Measurements from ENCODE around the gene IGSF23.
"Not testable (repeated sequence)": the region's sequence is repeated elsewhere in the genome, so short reads cannot be mapped to it uniquely, and the experiment has no call there.

Gene IGSF23

GRCh38 chr19:44588771-44589112 lies 24.6 kb upstream of the IGSF23 start:
- FAIRE-seq: no peak

GRCh38 chr19:44590245-44591059 lies 22.9 kb upstream of the IGSF23 start:
- FAIRE-seq: no peak

- not testable (repeated sequence) for FAIRE-seq
Measured at GRCh38 chr19:44591340-44591993, 21.9 kb upstream of the IGSF23 start.

GRCh38 chr19:44592451-44592890 lies 20.9 kb upstream of the IGSF23 start:
- no peak for FAIRE-seq

GRCh38 chr19:44593294-44593693 lies 20.1 kb upstream of the IGSF23 start:
- peak; percentile 98 for FAIRE-seq

- FAIRE-seq: not testable (repeated sequence)
Measured at GRCh38 chr19:44593866-44594266, 19.5 kb upstream of the IGSF23 start.

- FAIRE-seq: no peak
Measured at GRCh38 chr19:44596428-44597130, 16.8 kb upstream of the IGSF23 start.

GRCh38 chr19:44597131-44597491 lies 16.3 kb upstream of the IGSF23 start:
- no peak for FAIRE-seq

- FAIRE-seq: no peak
Measured at GRCh38 chr19:44598355-44598754, 15.0 kb upstream of the IGSF23 start.

GRCh38 chr19:44598880-44599279 lies 14.5 kb upstream of the IGSF23 start:
- no peak for FAIRE-seq

- no peak for FAIRE-seq
Measured at GRCh38 chr19:44600466-44600865, 12.9 kb upstream of the IGSF23 start.

- FAIRE-seq: no peak
Measured at GRCh38 chr19:44602081-44602480, 11.3 kb upstream of the IGSF23 start.

GRCh38 chr19:44603201-44603945 lies 10.0 kb upstream of the IGSF23 start:
- no peak for FAIRE-seq

GRCh38 chr19:44604241-44604640 lies 9.1 kb upstream of the IGSF23 start:
- no peak for FAIRE-seq

GRCh38 chr19:44605547-44605946 lies 7.8 kb upstream of the IGSF23 start:
- FAIRE-seq: no peak

GRCh38 chr19:44607049-44607448 lies 6.3 kb upstream of the IGSF23 start:
- no peak for FAIRE-seq

GRCh38 chr19:44607917-44608316 lies 5.4 kb upstream of the IGSF23 start:
- FAIRE-seq: no peak

- no peak for FAIRE-seq
Measured at GRCh38 chr19:44608391-44608821, 5.0 kb upstream of the IGSF23 start.

- no peak for FAIRE-seq
Measured at GRCh38 chr19:44609219-44609618, 4.1 kb upstream of the IGSF23 start.

GRCh38 chr19:44610497-44610896 lies 2.9 kb upstream of the IGSF23 start:
- FAIRE-seq: not testable (repeated sequence)

GRCh38 chr19:44611812-44612295 lies 1.5 kb upstream of the IGSF23 start:
- FAIRE-seq: no peak

- FAIRE-seq: no peak
Measured at GRCh38 chr19:44614313-44614712, 950 bp downstream of the IGSF23 start.

- FAIRE-seq: no peak
Measured at GRCh38 chr19:44615863-44616247, 2.5 kb downstream of the IGSF23 start.

Data from G401.6 (cell line).